H7 (cell line): ENCODE measurements around the gene FRS2. TPM values are rescaled to one million over a fixed set of nuclear protein-coding genes. Genes with fewer than 3 reads are reported as not detected.

ENCODE experiments used
- DNase-seq: peaks from one replicate; pipeline ENCODE4 v3.0.0; 2012
- H3K27me3 ChIP-seq: 2 replicates; pipeline ENCODE4 v1.6.0; 2011; ENCODE audit warnings: mild to moderate bottlenecking, low read length; ENCODE audit not compliant: control insufficient read depth, insufficient read depth
- H3K36me3 ChIP-seq: replicated peaks from 2 replicates; pipeline ENCODE4 v1.5.1; 2011; ENCODE audit warnings: low read length; ENCODE audit not compliant: control insufficient read depth, insufficient read depth
- H3K4me3 ChIP-seq: 2 replicates; pipeline ENCODE4 v1.5.1; 2011; ENCODE audit warnings: low read depth, mild to moderate bottlenecking, control low read depth, low read length, moderate library complexity; ENCODE audit not compliant: insufficient read depth
- total RNA-seq: library from RNA; depleted of rRNA; stranded (reverse); fragments of >200 nt; shearing (Covaris generic); gene quantifications from 2 replicates; pipeline ENCODE4 v1.2.3, GENCODE V29; 2014

Gene FRS2
- total RNA-seq, 1 experiment from 2014 or later: 21.8 TPM

DNA sequence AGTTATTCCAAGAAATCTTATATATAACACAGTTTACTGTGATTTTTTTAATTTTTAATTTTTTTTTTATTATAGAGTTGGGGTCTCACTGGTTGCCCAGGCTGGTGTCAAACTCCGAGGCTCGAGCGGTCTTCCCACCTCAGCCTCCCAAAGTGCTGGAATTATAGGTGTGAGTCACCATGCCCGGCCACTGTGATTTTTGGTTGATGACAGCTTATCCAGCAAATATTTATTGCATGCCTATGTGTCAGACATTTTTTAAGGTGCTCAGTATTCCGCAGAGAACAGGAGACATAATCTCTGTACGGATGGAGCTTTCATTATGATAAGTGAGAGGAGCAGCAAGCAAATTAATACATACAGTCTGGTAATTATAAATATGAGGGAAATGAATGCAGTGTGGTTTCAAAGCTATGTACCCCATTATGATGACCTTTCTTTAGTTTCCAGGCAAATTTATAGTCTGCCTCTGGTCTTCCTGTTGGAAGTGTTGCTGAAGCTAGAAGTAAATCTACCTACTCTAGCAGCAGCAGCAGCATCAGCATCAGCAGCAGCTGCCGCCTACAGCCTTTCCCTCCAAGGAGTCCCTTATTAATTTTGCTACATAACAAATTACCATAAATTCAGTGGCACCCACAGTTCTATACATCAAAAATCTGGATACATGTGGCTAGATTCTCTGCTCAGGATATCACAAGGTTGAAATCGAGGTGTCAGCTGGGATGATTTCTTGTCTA, 32.3 kb downstream of the FRS2 start:
- no peaks in the 10 kb centered on the region for H3K27me3 ChIP-seq
- no peaks in the 10 kb centered on the region for H3K36me3 ChIP-seq
- DNase-seq: no peak
- H3K4me3 ChIP-seq: no peak overlapping the region

DNA sequence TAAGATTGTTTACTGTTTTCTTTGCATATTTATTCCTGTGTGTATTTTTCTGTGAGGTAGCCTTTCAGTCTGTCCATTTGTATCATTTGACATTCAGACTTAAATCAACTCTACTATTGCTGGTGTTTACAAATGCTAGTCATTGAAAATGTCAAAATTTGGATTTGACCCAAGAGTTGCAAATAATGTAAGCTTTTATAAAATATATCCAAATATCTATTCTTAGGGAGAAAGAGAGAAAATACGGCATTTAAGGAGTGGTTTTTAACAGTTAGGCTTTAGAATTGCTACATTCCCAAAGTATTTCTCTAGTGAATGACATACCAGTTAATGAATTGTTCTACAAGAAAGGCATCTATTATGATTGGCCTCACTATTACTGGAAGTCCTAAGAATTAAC, 37.9 kb downstream of the FRS2 start:
- H3K27me3 ChIP-seq: no peaks in the 10 kb centered on the region
- H3K4me3 ChIP-seq: no peak overlapping the region
- no peaks in the 10 kb centered on the region for H3K36me3 ChIP-seq
- no peak for DNase-seq

DNA sequence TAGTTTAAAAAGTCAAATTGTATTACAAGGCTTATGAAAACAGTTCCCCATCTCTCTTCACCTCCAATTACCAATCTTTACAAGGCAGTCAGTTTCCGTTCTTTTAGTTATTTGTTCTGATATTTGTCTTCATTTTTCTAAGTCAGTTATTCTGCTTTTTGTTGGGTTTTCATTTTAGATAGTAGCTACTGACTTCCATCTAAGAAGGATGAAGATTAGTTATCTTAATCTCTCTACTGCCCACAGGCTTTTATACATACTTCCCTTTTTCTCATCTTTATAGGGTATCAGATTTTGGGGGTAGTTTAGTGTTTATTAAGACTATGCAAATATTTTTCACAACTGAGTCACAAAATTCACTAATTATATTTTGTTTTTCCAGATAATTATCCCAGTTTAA, 38.4 kb downstream of the FRS2 start:
- Histone ChIP-seq H3K36me3 (no peaks in the 10 kb centered on the region), H3K27me3 (no peaks in the 10 kb centered on the region), H3K4me3 (no peak overlapping the region)
- DNase-seq: no peak

DNA sequence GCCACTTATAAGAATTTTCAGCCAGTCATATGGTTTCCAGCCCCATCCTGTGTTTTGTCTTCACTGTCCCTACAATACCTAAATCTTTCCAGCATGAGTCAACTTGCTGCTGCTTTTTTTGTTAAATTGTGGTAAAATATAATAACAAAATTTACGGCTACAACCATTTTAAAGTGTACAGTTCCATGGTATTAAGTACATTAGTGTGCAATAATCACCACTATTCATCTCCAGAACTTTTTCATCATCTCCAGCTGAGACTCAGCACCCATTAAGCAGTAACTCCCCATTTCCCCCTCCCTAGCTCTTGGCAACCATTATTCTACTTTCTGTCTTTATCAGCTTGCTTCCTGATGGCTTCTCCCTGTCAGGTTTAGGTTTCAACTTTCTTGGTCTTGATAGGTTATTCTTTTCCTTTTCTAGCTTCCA, 39.1 kb downstream of the FRS2 start:
- Histone ChIP-seq H3K36me3 (no peaks in the 10 kb centered on the region; the same call in 1 of the 2 replicates), H3K4me3 (no peak overlapping the region), H3K27me3 (no peaks in the 10 kb centered on the region)
- DNase-seq: no peak

DNA sequence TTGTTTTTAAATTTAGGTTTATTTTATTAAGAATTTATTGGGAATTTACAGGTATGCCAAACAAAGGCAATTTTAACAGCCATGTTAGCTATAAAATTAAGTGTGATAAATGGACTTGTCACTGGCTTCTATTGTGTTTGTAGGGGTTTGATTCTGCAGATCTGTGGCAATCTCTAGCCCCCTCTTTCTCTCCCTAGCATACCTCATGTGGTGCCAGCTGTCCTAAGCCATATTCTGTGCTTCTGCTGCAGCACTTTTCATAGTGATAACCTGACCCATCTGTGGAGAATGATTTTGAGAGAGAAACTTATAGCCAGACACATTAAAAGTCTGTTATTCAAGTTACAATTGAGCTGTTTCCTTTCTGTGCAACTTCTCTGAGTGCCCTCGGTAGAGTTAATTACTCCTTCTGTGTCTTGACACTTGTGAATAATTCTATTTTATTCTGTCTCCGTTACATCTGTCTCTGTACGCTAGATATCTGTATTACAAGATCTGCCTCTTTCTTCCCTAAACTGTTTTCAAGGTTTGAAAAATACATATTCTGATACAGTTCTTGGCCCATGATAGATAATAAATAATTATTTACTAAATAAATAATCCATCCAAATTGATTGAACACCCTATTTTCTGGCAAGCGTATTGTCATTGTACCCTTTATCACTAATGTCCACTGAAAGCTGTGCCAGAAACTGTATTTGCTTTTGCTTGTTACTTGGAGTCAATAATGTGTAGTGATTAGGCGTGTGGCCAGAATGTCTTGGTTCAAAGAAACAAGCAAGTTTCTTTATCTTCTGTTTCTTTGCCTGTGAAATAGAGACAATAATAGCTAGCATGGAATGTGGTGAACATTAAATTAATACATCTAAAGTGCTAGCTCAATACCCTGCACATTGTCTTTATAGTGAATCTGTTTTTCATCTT, 40.0 kb downstream of the FRS2 start:
- no peaks in the 10 kb centered on the region for H3K27me3 ChIP-seq
- no peak overlapping the region for H3K4me3 ChIP-seq
- no peak for DNase-seq
- no peaks in the 10 kb centered on the region; the same call in 1 of the 2 replicates for H3K36me3 ChIP-seq

DNA sequence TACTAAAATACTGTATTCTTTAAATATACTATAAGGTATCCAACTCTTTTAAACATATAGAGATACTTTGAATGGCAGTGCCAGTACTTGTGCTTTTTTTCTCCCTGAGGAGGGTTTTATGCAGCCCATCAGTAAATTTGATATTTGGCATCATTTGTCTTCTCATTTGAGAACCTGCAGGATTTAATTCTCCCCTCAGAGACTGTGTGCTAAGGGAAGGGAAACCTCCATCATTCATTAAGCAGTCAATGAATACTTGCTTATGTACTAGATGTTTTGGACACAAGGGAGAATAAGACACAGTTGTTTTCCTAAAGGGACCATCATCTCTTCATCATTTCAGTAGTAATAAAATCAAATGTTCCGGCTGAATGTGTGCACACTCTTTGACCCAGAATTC, 40.8 kb downstream of the FRS2 start:
- Histone ChIP-seq H3K4me3 (no peak overlapping the region), H3K27me3 (no peaks in the 10 kb centered on the region), H3K36me3 (no peaks in the 10 kb centered on the region; the same call in 1 of the 2 replicates)
- no peak for DNase-seq

DNA sequence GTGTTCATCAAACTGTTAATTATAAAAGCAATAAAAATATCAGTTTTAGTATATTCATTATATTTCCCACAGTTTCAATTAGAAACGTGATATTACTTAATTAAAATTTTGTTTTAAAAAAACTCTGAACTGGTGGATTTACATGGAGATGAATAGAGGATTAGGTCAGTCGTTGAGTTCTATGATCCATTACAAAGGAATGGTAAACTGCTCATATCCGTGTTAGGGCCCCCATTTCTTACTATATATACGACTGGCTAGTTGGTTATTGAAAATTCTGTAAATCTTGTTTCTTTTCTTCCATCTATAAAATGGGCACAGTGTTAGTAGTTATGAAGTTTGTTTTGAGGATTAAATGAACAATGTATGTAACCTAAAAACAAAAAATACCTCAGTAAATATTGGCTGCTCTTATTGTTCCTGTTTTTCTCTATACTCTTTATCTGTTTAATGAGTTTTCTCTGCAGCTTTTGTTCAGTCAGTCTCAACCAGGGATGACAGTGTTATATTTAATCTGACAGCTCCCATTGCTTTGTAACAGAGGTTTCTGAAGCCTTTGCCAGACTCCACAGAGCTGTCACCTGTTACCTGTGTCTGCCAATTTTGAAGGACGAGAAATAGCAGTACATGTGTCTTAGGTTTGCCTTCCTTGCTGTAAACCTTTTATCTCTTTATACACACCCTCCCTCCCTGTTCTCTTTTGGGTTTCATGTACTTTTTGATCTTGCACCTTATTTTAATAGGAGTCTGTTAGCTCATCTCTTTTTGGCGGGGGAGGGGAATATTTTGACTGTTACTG, 41.5 kb downstream of the FRS2 start:
- no peaks in the 10 kb centered on the region for H3K27me3 ChIP-seq
- no peak overlapping the region for H3K4me3 ChIP-seq
- no peak for DNase-seq
- no peaks in the 10 kb centered on the region; the same call in 1 of the 2 replicates for H3K36me3 ChIP-seq

DNA sequence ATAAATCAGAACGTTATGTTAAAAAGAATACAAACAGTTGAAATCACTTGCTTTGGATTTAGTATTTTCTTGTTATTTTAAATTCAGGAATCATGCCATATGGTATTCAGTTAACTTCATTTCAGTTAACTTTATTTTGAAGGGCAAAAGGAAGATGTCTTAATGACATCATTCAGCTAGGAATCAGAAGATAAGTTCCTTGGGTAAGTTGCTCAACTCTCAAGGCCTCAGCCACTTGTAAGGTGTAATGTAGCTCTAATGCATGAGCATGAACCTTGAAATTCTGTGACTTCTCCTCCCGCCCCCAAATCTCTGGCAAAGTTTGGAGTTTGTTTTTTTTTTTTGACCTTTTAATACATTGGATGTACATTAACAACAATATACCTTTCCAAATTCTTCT, 42.6 kb downstream of the FRS2 start:
- H3K36me3 ChIP-seq: no peaks in the 10 kb centered on the region; the same call in 1 of the 2 replicates
- no peak for DNase-seq
- no peaks in the 10 kb centered on the region for H3K27me3 ChIP-seq
- H3K4me3 ChIP-seq: no peak overlapping the region

DNA sequence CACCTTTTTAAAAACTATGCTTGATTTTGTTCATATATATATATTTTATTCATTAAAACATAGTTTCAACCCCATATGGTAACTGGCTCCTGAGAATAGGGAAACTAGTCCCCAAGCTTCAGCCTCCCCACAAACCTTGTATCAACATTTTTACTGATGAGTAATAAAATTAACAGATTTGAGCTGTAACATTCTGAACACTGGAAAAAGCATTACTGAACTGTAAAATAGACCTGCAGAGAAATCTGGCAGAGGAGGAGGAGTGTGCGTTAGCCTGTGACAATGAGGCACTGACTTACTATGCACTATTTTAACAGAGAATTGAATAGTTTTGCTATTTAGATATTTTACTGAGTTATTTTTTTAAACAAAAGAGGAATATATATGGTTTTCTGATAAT, 43.1 kb downstream of the FRS2 start:
- H3K27me3 ChIP-seq: no peaks in the 10 kb centered on the region
- H3K4me3 ChIP-seq: no peak overlapping the region
- H3K36me3 ChIP-seq: no peaks in the 10 kb centered on the region; the same call in 1 of the 2 replicates
- DNase-seq: no peak

DNA sequence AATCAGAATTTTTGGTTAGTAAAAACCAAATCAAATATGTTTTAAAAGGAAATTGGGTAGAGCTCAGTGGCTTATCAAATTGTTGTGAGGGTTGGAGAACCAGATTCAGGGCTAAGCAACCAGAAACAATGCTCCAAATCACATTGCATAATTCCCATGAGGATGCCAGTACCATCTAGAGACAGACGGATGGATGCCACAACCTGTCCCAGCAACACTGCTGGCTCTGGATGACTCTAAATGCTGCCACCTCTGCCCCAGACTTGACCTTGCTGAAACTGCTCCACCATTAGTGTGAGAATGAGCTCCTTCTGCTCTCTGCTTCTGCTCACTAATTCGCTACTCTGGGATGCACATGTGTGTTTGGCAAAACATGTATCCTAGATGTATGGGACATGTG, 43.9 kb downstream of the FRS2 start:
- H3K27me3 ChIP-seq: no peaks in the 10 kb centered on the region
- no peak for DNase-seq
- no peak overlapping the region for H3K4me3 ChIP-seq
- no peaks in the 10 kb centered on the region; the same call in 1 of the 2 replicates for H3K36me3 ChIP-seq

DNA sequence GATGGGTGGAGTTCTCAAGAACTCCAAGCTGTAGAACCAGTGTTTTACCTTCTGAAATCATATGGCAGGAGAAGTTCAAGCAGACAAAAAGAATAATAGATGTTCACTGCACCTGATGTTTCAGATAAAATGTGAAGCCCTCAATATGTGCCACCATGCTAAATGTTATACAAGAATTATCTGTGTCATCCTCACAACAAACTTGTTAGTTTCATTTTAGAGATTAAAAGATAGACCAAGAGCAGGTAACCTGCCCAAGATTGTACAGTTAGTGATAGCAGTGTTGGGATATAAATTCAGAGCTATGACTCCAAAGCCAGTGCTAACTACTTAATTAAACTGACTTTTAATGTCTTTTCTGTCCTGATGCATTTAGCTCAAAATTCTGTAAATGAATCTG, 44.7 kb downstream of the FRS2 start:
- Histone ChIP-seq H3K27me3 (no peaks in the 10 kb centered on the region), H3K4me3 (no peak overlapping the region), H3K36me3 (no peaks in the 10 kb centered on the region; the same call in 1 of the 2 replicates)
- DNase-seq: no peak

DNA sequence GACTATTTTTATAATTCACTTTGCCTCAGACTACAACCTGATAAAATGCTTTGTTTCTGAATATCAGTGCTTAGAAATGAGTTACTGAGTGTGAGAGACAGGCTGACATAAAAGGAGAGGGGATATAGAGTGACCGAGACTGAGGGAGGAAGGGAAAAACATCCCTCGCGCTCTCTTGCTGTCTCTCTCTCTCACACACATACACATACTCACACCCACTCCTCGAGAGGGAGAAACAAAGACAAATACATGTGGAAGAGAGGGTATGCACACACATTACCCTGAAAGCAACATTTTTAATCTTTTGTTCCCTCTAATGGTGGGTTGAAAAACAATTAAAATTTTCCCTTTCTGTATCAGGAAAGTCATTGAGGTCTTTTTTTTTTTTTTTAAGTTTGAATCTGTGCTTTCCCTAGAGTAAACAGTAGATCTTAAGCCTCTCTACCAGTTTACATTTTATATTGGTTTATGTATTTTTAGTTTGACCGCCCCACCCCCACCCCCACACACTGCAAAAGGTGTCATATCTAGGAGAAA, 45.3 kb downstream of the FRS2 start:
- no peaks in the 10 kb centered on the region; the same call in 1 of the 2 replicates for H3K36me3 ChIP-seq
- no peaks in the 10 kb centered on the region for H3K27me3 ChIP-seq
- no peak overlapping the region for H3K4me3 ChIP-seq
- DNase-seq: no peak

DNA sequence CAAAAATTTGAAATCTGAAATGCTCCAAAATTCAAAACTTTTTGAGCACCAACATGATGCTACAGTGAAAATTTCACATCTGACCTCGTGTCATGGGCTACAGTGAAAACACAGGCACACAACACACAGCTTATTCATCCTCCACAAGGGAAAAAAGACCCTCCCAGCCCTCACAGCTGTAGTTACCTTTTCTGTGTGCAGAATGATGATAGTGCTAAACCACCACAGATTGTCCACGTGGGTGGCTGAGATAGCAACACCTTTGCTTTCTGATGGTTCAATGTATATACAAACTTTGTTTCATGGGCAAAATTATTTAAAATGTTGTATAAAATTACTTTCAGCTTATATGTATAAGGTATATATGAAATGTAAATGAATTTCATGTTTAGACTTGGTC, 46.8 kb downstream of the FRS2 start:
- DNase-seq: no peak
- Histone ChIP-seq H3K4me3 (no peak overlapping the region), H3K27me3 (no peaks in the 10 kb centered on the region)

DNA sequence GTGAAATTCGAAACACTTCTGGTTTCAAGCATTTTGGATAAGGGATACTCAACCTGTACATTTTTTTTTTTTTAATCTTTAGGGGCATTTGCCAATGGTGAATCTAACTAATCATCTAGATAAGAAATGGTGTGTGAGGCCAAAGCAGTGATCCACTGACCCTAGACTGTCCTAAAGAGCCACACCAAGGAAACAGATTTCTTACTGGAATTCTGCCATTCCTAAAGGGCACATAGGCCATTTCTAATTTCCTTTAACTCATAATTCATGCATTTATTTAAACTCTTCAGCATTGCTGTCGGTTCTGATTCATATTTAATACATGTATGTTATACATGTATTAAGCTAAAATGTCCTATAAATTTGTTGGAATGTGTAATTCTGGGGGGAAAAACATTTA, 47.2 kb downstream of the FRS2 start:
- DNase-seq: no peak
- Histone ChIP-seq H3K27me3 (no peaks in the 10 kb centered on the region), H3K36me3 (no peaks in the 10 kb centered on the region; the same call in 1 of the 2 replicates), H3K4me3 (no peak overlapping the region)

More for the DNA sequence above, 46.8 kb downstream of the FRS2 start:
- no peaks in the 10 kb centered on the region; the same call in 1 of the 2 replicates for H3K36me3 ChIP-seq
